NCI-H69 (cell line): ENCODE data around the gene ZNF76.

Experiments
- DNase-seq: peaks from one replicate; lab custom pipeline; 2025; lab: John Stamatoyannopoulos, UW

The ZNF76 gene

DNA sequence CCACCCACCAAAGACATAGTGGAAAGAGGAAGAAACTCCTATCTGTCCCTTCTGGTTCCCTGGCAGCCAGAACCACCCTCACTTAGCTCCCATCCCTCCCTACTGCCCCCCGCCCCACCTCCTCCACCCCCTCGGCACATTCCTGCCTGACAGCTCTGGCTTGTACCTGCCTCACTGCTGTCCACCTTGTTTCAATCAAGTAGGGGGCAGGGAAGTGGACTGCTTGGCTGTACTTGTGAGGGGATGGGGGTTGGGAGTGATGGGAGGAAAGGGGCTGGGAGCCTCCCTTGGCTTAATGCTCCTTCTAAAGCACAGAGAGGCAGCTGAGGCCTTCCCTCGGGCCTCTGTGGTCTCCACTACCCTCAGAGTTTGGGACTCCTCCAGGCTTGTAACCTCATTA lies 22.1 kb upstream of the ZNF76 start:
- DNase-seq: no peak

DNA sequence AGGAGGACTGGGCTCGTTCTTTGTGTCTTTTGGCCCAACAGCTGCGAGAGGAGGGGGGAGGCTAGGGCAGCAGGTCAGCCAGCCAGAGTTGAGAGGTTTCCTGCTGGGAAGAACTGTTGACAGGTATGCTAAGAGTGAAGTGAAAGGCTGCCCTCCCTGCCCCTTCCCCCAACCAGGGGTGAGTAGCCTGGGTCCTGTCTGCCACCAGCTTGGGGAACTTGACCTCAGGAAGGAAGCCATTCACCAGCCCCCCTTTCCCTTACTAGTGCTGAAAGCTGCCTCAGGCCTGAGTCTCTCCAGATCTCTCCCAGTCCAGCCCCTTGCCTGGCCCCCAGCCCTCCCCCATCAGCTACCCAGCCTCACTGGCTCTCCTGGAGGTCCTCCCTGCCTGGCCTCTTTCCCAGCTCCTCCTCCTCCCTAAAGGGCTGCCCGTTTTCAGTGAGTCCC lies 20.7 kb upstream of the ZNF76 start:
- peak; percentile 39 for DNase-seq

DNA sequence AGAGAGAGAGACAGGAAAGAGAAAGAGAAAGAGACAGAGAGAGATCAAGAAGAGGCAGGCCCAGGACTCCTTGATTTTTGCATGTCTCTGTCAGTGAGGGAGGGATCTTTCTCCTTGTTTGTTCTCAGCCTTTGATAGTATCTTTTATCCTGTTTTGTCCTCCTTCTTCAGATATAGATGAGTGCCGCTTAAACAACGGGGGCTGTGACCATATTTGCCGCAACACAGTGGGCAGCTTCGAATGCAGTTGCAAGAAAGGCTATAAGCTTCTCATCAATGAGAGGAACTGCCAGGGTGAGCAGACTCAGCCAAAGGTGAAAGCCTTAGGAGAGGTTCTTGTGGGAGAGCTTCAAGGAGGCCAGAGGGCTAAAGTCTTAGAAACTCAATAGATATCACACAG lies 20.0 kb upstream of the ZNF76 start:
- no peak for DNase-seq

DNA sequence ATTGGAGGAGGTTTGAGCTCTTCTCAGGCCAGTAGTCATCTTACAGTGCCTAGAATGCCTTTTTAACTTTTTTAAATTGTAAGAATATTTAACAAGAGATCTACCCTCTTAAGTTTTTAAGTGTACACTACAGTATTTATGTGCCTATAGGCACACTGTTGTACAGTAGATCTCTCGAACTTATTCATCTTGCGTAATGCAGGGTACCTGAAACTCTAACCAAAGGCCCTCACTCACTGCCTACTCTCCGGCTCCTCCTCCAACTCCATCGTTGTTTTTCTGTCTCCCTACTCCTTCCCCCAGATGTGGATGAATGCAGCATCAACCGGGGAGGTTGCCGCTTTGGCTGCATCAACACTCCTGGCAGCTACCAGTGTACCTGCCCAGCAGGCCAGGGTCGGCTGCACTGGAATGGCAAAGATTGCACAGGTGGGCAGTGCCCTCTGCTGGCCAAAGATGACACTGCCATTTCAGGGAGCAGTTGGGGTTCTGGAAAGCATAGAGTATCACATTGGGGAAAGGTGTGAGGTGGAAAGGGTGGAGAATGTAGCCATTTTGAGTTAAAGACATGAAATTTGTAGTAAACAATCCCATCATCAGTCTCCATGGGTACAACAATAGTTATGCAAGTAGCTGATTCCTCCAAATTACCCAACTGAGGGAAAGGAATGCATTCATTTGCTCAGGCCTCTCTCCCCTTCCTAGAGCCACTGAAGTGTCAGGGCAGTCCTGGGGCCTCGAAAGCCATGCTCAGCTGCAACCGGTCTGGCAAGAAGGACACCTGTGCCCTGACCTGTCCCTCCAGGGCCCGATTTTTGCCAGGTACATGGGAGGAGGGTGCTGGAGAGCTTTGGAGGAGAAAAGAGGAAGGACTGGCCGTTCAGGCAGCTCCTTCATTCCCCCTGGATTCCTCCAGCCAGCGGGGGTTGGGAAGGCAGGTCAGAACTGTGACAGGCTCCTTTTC lies 18.4 kb upstream of the ZNF76 start:
- peak; percentile 79 for DNase-seq

DNA sequence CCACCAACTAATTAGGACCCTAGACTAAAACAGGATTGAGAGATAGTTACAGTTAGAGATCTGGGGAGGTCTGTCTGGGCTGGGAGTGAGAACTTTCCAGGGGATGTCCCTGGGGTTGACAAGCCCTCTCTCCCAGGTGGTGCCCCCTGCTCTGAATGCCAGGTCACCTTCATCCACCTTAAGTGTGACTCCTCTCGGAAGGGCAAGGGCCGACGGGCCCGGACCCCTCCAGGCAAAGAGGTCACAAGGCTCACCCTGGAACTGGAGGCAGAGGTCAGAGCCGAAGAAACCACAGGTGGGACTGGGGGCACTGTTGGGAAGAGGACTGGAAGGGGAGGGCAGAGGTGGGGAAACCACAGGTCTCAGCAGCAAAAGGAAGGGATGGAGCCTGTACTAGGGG lies 17.0 kb upstream of the ZNF76 start:
- DNase-seq: no peak

DNA sequence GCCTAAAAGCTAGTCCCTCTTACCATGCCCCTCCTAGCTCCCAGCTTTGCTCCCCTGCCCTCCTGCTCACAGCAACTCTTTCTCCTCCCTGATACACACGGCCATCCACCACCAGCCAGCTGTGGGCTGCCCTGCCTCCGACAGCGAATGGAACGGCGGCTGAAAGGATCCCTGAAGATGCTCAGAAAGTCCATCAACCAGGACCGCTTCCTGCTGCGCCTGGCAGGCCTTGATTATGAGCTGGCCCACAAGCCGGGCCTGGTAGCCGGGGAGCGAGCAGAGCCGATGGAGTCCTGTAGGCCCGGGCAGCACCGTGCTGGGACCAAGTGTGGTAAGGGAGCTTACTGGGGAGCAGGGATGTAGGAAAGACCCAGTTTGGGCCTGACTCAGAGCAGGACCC lies 16.6 kb upstream of the ZNF76 start:
- no peak for DNase-seq

DNA sequence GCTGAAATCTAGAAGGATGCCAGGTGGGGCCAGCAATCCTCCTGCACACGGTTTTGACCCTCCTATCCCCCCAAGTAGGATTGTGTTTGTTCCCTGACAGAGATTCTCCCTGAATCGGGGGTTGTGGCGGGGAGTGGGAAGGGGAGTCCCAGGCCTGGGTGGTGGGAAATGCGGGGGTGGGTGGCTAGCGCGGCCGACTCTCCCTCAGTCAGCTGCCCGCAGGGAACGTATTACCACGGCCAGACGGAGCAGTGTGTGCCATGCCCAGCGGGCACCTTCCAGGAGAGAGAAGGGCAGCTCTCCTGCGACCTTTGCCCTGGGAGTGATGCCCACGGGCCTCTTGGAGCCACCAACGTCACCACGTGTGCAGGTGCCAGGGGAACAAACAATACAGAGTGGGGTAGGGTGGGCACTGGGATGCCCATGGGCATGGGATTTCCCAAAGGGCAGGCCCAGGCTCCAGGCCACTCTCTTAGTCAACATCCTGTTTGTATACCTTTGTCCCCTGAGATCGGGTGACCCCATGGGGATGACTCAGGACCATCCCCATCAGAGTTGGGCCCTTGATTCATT lies 16.1 kb upstream of the ZNF76 start:
- no peak for DNase-seq

DNA sequence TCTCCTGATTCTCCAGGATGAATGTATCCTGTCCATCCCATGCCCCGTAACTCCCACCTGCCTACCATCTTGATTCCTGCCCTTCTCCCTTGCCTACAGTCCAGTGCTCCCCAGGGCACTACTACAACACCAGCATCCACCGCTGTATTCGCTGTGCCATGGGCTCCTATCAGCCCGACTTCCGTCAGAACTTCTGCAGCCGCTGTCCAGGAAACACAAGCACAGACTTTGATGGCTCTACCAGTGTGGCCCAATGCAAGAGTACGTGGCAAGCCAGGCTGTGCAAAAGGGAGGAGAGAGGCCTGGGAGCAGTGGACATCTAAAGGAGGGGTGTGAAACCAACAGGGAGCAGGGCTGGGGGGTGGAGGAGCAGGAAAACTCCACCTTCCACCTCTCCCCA lies 15.0 kb upstream of the ZNF76 start:
- DNase-seq: no peak

DNA sequence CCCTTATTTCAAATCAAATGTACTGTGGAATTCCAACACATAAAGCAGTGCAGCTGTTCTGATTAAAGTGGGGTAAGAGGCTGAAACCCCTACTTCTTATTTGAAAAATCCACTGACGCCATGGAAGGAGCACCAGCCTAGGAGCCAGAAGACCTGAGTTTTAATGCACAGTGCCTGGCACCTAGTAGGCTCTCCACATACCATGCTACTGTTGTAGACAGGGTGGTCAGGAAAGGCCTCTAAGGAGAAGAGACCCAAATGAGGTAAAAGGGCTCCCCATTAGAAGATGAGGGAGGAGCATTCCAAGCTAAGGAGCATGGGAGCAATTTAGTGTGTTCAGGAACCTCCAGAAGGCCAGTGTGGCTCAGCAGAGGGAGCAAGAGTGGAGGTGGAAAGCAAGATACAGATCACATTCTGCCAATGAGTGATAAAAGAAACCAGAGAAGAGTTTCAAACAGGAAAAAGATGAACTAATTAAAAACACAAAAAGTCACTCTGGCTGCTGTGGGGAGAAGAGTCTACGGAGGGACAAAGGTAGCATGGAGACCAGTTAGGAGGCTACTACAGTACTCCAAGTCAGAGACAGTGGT lies 11.8 kb upstream of the ZNF76 start:
- no peak for DNase-seq

DNA sequence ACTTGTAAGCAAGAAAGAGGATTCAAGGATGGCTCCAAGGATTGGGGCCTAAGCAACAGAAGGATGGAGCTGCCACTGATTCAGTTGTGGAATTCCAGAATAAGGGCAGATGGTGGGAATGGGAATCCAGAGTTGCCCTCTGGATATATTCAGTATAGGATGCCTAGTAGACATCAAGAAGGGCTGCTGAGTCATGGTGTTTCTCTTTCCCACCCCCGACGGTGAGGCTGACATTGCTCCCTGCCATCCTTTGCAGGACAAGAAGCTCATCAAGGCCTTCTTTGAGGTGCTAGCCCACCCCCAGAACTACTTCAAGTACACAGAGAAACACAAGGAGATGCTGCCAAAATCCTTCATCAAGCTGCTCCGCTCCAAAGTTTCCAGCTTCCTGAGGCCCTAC lies 11.2 kb upstream of the ZNF76 start:
- no peak for DNase-seq

DNA sequence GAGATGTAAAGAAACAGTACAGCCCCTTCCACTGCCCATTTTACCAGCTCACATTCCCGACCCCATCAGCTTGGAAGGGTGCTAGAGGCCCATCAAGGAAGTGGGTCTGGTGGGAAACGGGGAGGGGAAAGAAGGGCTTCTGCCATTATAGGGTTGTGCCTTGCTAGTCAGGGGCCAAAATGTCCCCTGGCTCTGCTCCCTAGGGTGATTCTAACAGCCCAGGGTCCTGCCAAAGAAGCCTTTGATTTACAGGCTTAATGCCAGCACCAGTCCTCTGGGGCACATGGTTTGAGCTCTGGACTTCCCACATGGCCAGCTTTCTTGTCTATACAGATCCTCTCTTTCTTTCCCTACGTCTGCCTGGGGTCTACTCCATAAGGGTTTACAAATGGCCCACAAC lies 10.6 kb upstream of the ZNF76 start:
- no peak for DNase-seq

DNA sequence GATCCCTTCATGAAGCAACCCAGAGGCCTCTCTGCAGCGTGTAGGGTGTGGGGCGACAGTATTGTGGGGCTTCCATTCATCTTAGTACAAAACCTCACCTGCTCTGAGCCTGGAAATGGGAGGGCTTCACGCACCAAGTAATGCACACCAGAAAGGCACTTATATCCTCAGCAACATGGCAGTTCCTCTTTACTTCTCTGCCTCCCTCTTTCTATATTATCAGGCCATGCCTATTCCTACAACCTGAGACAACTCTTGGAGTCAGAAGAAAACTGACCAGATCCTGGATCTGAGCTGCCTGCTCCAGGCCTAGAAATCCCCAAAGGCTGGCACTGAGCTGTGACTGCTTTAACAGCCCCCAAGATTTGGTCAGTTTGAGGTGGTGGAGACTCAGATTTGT lies 7.6 kb upstream of the ZNF76 start:
- no peak for DNase-seq

DNA sequence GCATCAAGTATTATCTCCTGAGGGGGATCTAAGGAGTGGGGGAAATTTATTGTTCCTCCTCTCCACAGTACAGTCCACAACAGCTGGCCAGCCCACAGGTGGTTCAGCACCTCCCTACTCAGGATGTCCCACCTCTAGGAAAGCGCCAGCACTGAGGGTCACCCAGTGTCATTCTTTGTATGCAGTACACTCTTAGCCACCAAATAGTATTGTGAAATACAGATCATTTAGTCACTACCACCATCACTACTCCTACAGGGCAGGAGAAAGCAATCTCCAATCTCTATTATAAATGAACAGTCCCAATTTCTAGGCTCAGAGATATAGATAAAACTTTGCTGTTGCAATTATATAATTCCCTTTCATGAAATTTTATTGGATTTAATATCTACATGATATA lies 6.3 kb upstream of the ZNF76 start:
- DNase-seq: no peak

DNA sequence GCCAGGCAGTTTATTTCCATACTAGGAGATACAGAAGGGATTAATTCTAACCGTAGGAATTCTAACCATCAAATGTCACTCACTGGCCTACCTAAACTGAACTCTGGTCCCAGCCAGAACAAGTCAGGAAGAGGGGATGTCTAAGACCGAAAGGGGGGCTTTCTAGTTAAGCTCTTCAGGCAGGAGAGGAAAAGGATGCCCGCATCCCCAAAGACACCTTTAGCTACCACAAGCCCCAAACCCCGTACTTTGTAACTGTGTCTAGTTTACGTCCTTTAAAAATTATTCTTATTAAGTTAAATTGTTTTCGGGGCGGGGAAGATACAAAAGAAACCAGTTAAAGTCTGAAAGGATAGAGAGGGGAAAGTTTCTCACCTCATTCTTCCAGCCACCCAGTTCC lies 1.2 kb upstream of the ZNF76 start:
- peak; percentile 32 for DNase-seq

DNA sequence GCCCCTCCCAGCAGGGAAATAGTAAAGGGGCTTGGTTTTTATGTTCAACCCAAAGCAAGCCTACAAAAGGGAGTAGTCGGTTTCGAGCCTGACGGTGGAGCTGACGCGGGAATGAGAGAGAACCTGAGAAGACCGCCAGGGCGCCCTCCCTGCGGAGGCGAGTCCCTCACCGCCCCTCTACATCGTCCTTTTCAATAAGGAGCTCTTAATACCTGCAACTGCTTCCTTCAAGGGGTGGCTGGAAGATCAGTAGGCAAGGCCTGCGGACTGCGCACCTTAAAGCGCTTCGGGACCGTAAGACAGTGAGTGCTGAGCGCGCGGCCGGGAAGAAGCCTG lies 709 bp upstream of the ZNF76 start:
- DNase-seq: peak; percentile 89

DNA sequence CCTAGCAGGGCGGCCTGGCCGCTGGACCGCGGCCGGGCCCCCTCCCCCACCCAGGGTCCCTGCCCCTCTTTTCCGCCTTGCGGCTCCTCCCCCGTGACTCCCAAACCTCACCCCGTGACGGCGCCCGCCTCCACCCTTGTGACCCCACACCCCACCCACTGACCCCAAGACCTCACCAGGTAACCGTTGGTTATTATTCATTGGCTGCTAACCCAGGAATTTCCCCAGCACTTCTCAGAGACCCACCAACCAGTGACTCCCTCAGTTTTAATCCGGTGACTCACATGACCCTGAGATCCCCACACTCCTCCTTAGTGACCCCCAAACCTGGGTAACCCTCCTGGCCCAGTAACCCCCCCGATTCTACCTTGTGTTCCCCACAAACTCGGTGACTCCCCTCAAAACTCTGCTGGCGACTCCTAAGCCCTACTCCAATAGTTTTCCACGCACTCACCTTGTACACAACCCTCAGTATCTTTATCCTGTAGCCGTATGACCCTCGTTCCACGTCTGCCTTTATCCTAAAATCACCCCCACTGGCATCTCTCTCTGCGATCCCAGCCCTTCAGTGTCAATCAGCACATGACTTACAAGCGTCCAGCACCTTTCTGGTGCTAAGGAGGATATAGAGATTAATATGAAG lies 534 bp downstream of the ZNF76 start:
- DNase-seq: peak; percentile 85

DNA sequence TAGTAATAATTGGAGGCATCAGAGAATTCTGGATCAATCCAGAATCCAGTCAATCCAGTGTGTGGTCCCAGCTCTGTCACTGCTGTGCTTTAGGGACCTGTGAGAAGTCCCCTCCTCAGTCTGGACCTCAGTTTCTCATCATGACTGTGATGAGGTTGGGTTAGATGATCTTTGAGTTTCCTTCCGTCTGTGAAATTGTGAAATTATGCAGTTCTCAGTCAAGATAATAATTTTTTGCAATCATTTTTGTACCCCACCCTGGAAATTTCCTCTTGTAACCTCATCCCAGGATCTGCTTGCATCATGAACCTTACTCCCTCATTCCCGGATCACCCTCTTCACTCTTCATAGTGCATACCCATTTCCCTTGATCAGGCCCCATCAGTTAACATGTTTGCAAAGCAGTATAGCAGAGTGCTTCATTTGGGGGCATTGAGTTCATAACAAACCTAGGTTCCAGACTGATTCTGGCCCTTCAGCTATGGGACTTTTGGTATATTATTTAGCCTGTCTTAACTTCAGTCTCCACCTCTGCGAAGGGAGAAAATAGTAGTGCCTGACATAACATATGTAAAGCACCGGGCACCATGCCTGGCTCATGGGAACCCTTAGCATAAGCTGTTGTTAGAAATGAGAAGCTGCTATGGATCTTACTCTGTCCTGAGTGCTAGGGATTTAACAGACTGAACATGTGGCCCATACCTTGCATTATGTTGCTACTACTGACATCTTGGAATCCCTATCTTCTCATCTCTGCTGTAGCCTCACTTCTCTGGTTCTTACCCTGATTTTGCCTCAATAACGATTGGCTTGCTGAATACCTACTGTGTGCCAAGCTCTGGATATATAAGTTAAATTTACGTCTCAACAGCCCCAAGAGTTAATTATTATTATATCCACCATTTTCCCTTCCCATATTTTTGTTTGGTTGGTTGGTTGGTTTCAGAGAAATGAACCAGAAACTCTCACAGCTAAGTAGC lies 1.3 kb downstream of the ZNF76 start:
- peak; percentile 40 for DNase-seq

DNA sequence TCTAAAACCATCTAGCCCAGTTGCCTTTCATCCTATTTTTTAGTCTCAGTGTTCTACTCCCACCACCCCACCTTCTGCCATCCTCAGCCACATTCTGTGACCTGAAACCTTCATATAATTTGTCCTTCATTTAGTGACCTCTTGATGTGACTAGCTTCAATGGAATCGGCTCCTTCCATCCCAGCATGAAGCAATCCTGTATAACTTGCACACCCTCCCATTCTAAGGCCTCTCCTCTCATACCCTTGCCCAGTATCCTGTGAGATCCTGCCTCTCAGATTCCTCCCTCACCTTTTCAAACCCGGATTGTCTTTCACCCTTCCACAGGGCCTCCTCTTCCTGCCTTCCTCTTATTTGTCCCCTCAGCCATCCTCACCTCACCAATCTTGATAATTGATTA lies 3.1 kb downstream of the ZNF76 start:
- no peak for DNase-seq

DNA sequence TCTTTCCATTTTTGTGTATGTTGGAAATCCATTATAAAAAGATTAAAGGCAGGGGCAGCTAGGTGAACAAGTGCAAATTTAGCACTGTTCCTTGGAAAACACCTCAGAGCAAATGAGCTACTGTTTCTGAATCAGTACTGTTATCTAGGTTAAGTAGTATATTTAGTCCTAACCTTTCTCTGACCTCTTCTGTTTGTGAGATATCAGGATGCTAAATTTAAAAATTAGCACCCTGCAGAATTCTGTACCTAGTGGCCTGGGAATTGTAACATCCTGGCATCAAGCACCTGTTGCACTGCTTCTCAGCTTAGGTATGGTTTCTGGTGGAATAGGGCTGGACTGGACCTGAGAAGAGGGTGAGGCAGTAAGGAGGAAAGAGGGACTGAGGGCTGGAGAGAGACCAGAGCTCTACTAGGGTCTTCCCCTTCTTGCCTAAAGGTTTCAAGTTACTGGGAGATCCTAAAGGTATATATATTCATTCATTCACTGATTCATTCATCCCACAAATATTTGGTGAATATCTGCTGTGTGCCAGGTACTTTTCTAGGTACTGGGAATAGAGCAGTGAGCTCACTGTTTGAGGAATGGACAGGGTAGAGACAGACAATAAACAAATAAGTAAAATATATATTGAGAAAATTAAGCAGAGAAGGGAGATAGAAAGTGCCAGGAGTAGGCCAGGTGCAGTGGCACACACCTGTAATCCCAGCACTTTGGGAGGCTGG lies 5.2 kb downstream of the ZNF76 start:
- DNase-seq: no peak

DNA sequence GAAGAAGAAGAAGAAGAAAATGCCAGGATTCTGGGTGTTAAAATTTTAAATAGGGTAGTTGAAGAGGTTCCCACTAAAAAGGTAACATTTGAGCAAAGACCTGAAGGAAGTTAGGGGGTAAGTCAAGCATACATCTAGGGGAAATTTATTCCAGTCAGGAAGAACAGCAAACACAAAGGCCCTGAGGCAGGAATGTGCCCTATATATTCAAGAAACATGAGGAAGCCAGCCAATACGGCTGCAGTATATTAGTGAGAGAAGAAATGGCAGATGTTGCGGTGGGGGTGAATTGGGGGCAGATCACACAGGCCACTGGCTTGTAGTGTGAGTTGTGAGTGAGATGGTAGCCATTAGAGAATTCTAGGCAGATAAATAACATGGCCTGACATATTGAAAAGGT lies 6.0 kb downstream of the ZNF76 start:
- DNase-seq: no peak

DNA sequence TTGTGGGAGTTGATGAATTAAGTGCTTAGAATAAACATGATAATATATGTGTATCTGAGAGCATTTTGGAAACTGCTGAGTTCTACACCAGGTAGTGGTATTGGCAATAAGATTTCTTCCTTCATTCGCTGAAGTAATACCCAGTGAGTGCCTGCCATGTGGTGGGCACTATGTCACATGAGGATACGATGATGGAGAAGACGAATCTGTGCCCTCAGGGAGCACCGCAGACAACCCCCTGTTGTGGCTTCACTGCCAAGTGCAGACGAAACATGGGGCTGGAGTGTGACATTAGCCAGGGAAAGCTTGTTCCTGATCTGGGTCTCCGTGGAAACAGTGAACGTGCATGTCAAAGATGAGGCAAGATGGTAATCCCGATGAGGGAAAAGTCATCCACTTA lies 7.9 kb downstream of the ZNF76 start:
- peak; percentile 24 for DNase-seq
